Measurements from ENCODE around the gene SLC9A6.
A peak's percentile ranks its signal among the peaks of the same experiment; 100 is the strongest.

Gene SLC9A6

GRCh38 chrX:135985157-135985972 lies at the start of gene SLC9A6:
Gene SLC9A6, plus strand, starts transcription at chrX:135985435. Its CDS starts 224 bp downstream, at chrX:135985659.
- peak; percentile 65 for DNase-seq

DNA sequence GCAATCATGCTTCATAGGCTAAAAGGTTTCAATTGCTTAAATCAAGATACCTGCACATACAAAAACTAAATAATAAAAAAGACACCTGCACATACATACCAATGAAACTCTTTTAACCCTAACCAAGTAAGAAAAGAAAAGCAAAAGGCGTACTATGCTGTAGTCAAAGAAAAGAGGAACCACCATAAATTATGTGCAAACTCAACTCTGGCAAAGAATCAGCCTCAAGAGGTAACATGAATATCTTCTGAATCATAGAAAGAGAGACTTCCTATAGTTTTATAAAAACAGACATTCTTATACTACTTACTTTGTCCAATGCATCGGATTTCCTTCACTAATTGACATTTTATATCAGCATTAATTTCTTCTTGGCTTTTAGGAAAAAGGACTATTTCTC lies 40.7 kb upstream of the SLC9A6 start:
- no peak for DNase-seq

GRCh38 chrX:135951291-135951690 lies 33.9 kb upstream of the SLC9A6 start:
- no peak for DNase-seq

DNA sequence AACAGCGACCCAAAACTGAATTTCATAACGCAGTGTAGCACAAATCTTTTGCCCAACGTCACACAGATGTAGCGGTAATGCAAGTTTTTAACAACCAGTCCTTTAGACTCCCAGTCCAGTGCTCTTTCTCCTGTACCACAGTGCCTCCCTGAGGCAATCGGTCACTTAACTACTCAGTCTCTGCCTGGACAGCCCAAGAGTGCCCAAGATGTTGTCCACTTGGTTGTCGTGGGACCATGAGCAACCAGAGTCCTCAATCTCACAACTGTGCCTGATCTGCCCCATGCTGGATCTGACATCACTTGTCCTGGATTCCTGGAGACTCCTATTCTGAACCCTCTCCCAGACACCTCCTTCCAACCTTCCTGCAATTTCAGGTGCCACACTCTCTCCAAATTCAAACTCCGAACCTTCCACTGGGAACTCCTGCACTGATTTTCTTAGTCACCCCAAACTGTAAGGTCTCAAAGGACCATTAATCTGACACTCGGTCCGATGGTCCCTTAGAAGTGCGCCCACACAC lies 12.1 kb upstream of the SLC9A6 start:
- no peak for DNase-seq

GRCh38 chrX:135973548-135974278 lies 11.5 kb upstream of the SLC9A6 start, which contains the start of gene MMGT1:
Gene MMGT1, minus strand, starts transcription at chrX:135973988. Its CDS starts 313 bp downstream, at chrX:135973675.
- peak; percentile 80 for DNase-seq

DNA sequence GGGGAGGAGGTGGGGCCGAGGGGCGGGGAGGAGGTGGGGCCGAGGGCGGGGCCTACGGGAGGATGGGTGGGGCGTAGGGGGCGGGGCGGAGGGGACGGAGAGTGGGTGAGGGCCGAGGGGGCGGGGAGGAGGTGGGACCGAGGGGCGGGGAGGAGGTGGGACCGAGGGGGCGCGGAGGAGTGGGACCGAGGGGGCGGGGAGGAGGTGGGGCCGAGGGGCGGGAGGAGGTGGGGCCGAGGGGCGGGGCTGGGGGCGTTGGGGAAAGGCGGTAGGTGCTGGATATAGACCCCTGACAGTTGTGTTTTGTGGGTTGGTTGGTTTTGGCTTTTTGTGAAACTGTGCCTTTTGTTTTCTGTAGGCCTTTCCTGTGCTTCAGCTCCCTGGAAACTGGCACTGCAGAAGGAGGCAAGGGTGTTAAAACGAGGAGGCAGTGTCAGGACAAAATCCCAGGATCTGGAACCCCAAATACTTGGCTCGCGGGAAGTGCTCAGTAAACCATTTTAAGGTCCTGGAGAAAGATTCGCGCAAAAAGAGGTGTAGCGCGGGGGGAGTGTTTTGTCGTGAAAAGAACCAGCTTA lies 10.9 kb upstream of the SLC9A6 start:
- peak; percentile 69 for DNase-seq

- DNase-seq = no peak
Observed at GRCh38 chrX:135975421-135975820, 9.8 kb upstream of the SLC9A6 start.

- DNase-seq = no peak
Observed at GRCh38 chrX:135977611-135978010, 7.6 kb upstream of the SLC9A6 start.

DNA sequence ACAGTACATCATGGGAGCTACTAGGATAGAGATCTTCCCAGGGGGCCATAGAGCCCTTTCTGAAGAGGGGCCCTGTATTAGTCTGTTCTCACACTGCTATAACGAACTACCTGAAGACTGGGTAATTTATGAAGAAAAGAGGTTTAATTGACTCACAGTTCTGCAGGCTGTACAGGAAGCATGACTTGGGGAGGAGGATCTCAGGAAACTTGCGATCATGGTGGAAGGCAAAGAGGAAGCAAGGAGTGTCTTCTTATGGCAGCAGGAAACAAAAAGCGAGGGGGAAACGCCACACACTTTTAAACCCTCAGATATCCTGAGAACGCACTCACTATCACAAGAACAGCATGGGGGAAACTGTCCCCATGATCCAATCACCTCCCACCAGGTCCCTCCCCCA lies 4.2 kb upstream of the SLC9A6 start:
- DNase-seq = no peak

DNA sequence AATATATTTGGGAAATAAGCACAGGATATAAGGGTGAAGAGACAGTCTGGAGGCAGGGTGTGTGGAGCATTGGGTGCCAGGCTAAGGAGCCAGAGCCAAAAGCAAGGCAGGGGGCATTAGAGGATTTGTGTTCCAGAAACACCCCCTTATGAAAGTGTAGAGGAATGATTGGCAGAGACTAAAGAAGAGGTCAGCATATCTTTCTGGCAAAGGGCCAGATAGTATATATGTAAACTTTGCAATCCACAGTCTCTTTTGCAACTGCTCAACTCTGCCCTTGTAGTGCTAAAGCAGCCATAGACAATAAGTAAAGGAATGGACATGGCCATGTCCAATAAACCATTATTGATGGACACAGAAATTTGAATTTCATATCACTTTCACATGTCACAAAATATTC lies 3.6 kb upstream of the SLC9A6 start:
- DNase-seq = no peak

DNA sequence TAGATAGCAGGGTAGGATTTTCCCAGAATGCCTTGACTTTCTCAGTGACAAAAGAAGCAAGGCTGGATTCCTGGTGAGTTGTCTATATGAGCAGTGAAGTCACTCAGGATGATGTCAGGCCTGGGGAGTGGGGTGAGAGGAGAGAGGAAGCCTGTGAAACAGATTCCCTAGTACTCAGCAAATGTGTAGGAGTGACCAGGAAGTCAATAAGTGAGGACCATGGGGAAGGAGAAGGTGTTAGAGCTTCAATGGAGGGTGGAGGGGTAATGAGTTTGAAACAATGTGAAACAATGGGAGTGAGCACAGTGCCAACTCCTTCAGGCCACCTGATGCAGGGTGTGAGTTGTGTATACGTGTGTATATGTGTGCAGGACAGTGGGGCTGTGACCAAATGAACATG lies 2.4 kb upstream of the SLC9A6 start:
- DNase-seq = no peak

- no peak for DNase-seq
Observed at GRCh38 chrX:135984256-135984655, 979 bp upstream of the SLC9A6 start.

GRCh38 chrX:135984791-135985156 lies 461 bp upstream of the SLC9A6 start:
- no peak for DNase-seq

- DNase-seq = no peak
Observed at GRCh38 chrX:135985973-135986310, 707 bp downstream of the SLC9A6 start.

DNA sequence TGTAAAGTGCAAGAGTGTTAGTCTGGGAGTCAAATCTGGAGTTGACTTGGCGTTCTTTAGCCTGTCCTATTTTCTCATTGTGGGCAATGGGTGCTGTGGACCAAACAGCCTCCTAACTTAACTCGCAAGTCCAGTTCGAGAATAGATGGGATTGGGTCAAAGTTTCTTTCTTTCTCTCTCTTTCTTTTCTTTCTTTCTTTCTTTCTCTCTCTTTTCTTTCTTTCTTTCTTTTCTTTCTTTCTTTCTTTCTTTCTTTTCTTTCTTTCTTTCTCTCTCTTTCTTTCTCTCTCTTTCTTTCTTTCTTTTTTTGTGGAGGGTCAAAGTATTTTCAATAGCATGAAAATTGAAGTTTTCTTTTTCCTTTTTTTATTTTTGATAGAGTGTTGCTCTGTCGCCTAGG lies 3.0 kb downstream of the SLC9A6 start:
- DNase-seq = no peak

GRCh38 chrX:136015016-136015415 lies 29.8 kb downstream of the SLC9A6 start:
- DNase-seq = no peak

DNA sequence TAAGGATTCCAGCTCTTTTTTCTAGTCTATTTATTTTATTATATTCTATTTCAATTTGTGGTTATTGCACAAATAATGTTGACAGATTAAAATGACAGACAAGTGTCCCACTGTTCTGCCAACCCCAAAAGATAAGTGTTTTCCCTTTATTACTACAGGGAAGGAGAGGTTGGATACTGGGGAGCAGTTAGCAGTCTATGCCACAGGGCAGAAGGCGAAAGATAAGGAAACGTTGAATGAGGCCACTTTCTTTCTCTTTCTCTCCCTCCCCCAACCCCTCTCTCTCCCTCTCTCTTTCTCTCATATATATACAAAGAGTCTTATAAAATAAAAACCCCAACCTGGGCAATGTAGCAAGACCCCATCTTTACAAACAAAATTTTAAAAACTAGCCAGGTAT lies 31.6 kb downstream of the SLC9A6 start:
- no peak for DNase-seq

GRCh38 chrX:136019226-136019625 lies 34.0 kb downstream of the SLC9A6 start:
- DNase-seq = no peak

GRCh38 chrX:136021160-136021559 lies 35.9 kb downstream of the SLC9A6 start:
- DNase-seq = no peak

DNA sequence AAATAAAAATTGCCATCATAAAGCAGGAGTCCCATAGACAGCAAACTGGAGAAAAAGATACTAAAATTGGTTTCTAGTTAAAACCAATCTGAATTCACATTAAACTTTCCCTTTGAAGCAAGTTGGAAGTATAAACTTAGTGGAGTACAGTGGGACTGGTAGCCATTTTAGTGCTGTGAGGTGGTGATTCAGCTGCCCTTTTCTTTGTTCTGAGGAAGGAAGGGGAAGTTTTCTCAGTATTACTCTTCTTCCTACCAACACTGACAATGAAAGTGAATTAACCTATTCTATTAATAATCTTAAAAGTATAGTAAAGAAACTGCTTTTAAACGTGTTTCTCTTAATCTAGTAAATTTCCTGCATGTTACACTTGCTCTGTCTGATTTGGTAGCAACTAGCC lies 36.7 kb downstream of the SLC9A6 start:
- no peak for DNase-seq

DNA sequence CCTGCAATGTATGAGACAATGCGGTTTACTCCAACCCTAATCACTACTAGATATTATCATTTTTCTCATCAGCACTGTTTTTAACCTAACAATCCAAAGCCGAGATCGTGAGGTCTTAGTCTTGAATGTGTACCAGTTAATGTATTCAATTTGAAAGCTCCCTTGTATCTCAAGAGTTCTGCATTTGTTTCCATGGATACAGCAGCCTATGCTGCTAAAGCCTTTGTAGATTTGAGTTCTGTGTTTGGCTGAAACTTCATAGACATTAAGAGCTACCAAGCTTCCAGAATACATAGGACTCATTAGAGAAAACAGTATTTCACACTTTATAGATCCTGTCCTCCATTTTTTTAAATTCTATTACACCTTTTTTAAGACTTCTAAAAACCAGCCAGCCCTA lies 39.9 kb downstream of the SLC9A6 start:
- DNase-seq = no peak

DNA sequence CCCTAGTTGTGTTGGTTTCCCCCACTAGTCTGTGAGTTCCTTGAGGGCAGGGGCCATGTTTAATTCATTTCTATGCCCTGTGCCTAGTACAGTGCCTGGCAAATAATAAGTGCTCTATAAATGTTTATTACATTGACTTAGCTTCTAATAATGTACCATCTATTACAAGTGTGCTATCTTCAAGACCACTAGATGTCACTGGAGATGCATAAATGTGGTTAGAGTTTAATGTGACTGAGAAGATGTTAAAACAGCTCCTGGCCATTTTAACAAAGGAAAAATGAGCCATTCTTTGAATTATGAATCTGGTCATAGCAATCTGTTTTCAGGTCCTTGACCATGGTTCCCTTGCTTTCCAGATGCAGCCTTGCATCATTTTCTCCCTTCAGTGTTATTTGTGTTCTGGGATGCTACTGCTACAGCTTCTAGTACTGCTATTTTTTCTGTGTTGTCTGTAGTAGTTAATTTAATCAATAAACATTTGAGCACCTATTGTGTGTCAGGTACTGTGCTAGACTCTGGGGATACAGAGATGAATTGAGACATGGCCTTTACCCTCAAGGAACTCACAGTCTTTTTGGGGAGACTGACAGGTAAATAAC lies 43.2 kb downstream of the SLC9A6 start:
- DNase-seq = no peak

DNA sequence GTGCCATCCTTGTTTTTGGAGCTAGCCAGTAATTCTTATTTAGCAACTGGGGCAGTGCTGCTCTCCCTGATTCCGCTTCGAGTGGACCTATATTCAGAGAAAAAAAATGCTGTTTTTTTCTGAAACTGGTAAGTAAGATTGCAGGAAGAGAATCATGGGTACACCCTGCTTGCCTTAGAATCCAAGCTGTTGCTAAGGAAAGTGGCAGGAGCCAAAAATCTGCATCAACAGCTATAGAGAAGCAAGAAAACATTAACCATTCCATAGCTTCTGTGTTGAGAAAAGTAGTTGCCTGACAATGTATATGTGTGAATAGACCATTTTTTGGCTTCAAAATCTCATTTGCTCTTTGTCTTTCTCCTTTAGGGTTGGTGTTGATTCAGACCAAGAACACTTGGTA lies 44.5 kb downstream of the SLC9A6 start:
- no peak for DNase-seq

Data from activated CD8-positive, alpha-beta memory T cell treated with anti-CD3 and anti-CD28 coated beads, Interleukin-2, amount 50 U/mL, for 4 hours (primary cell).